SU-DHL-6 (cell line): ENCODE results near the gene TMC6.

ENCODE experiments used
- EZH2phosphoT487 ChIP-seq: fragments of 200-600 bp; sonication (generic), shearing (Covaris generic); conservative IDR thresholded peaks from 2 replicates; pipeline ENCODE4 v1.6.1; 2018; ENCODE audit warnings: mild to moderate bottlenecking, antibody characterized with exemption, low read length, moderate library complexity, mixed read lengths
- TF ChIP-seq, protein P1 (sequence below): fragments of 200-600 bp; sonication (generic); IDR thresholded peaks from one replicate; pipeline ENCODE4 v1.5.1; 2017; ENCODE audit warnings: antibody characterized with exemption, mild to moderate bottlenecking, low read length, moderate library complexity; ENCODE audit not compliant: insufficient read depth, poor library complexity, severe bottlenecking

DNA sequence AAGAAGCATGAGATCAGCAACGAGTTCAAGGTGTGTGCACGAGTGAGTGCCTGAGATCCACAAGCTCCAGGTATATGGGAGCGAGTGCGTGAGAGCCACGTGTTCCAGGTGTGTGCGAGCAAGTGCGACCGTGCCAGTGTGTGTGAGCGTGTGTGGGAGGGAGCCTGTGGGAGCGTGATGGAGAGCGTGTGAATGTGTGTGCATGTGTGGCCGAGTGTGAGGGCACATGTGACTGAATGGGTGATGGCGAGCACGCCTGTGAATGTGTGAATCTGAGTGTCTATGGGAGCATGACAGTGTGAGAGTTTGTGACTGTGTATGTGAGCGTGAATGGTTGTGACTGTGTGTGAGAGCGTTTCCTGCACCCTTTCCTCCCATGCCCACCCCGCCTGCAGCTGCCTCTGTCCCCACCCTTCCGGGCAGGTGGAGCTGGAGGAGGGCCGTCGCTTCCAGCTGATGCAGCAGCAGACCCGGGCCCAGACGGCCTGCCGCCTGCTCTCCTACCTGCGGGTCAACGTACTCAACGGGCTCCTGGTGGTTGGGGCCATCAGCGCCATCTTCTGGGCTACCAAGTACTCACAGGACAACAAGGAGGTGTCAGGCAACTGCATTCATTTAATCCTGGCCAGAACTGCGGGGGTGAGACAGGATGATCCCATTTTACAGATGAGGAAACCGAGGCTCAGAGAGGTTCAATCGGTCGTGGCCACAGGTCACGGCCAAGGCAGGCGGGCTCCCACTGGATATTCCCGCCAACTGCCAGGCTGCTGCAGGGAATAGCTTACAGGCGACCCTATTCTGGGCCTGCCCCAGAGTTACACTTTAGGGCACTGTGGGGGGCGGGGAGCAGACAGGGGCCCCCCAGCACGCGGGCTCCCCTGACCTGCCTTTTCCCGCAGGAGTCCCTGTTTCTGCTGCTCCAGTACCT lies 5.7 kb upstream of the TMC6 start:
- TF ChIP-seq, protein P1, sequence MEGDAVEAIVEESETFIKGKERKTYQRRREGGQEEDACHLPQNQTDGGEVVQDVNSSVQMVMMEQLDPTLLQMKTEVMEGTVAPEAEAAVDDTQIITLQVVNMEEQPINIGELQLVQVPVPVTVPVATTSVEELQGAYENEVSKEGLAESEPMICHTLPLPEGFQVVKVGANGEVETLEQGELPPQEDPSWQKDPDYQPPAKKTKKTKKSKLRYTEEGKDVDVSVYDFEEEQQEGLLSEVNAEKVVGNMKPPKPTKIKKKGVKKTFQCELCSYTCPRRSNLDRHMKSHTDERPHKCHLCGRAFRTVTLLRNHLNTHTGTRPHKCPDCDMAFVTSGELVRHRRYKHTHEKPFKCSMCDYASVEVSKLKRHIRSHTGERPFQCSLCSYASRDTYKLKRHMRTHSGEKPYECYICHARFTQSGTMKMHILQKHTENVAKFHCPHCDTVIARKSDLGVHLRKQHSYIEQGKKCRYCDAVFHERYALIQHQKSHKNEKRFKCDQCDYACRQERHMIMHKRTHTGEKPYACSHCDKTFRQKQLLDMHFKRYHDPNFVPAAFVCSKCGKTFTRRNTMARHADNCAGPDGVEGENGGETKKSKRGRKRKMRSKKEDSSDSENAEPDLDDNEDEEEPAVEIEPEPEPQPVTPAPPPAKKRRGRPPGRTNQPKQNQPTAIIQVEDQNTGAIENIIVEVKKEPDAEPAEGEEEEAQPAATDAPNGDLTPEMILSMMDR: peak; percentile 59
- TF ChIP-seq EZH2phosphoT487: no peak
